Right atrium auricular region (tissue), 2 donors: ENCODE measurements around the gene RFX8. TPM values are rescaled to one million over a fixed set of nuclear protein-coding genes. Genes with fewer than 3 reads are reported as not detected.

ENCODE experiments used
- DNase-seq: peaks from one replicate; pipeline ENCODE4 v3.0.0-alpha.2; 2019; ENCODE audit warnings: low spot score
- H3K27ac ChIP-seq, 2 donors: fragments of 200-600 bp; sonication (generic); 1 replicate in 1 of 2; 2 replicates in 1 of 2; pipeline ENCODE4 v1.5.1; 2016 to 2019
- H3K27me3 ChIP-seq, 2 donors: fragments of 200-600 bp; sonication (generic); one replicate each; pipeline versions ENCODE4 v1.5.1 to v1.6.0; 2017 to 2019
- H3K36me3 ChIP-seq: fragments of 200-600 bp; sonication (generic); one replicate; pipeline ENCODE4 v1.5.1; 2016
- H3K4me1 ChIP-seq, 2 donors: fragments of 200-600 bp; sonication (generic); one replicate each; pipeline versions ENCODE4 v1.5.1 to v1.6.0; 2017 to 2019
- H3K4me3 ChIP-seq, 2 donors: fragments of 200-600 bp; sonication (generic); 1 replicate in 1 of 2; 2 replicates in 1 of 2; pipeline ENCODE4 v1.5.1; 2017 to 2019; ENCODE audit warnings: mild to moderate bottlenecking in 1 of 2, moderate library complexity in 1 of 2
- H3K9me3 ChIP-seq, 2 donors: fragments of 200-600 bp; sonication (generic); one replicate each; pipeline ENCODE4 v1.5.1; 2019
- total RNA-seq, 2 donors: library from RNA; depleted of rRNA; stranded (reverse); fragments of >200 nt; gene quantifications; one replicate each; pipeline ENCODE4 v1.1.0, GENCODE V29; 2016
- TF ChIP-seq, protein P1 (sequence below), 2 donors: fragments of 200-600 bp; sonication (generic); IDR thresholded peaks; one replicate each; pipeline ENCODE4 v1.5.1; 2019; ENCODE audit warnings: antibody characterized with exemption in 2 of 2

Gene RFX8
- total RNA-seq, 2 donors from 2014 or later: 0.35 TPM; not detected in 1

DNA sequence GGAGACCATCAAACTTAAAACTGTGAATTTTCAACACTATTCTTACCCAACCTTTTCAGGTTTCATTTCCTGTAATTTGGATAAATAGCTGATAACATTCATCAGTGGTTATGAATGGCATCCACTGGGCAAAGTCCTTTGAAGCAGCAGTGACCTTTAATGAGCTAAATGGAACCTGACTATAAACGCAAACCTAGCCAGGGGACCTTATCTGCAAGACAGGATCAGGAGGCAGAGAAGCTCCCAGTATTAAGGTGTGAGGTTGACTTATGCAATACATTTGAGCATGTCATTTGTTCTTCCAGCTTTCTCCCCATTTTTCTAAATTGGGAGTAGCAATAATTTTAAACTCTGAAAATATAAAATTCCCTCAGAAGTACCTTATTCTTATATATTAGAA lies 126.0 kb downstream of the RFX8 start:
- DNase-seq: no peak
- H3K36me3 ChIP-seq: no peaks in the 10 kb centered on the region
- H3K9me3 ChIP-seq: no peaks in the 10 kb centered on the region
- H3K4me3 ChIP-seq: no peak overlapping the region
- H3K4me1 ChIP-seq: no peaks in the 10 kb centered on the region
- no peaks in the 10 kb centered on the region for H3K27me3 ChIP-seq
- H3K27ac ChIP-seq: no peak overlapping the region
- TF ChIP-seq, protein P1, sequence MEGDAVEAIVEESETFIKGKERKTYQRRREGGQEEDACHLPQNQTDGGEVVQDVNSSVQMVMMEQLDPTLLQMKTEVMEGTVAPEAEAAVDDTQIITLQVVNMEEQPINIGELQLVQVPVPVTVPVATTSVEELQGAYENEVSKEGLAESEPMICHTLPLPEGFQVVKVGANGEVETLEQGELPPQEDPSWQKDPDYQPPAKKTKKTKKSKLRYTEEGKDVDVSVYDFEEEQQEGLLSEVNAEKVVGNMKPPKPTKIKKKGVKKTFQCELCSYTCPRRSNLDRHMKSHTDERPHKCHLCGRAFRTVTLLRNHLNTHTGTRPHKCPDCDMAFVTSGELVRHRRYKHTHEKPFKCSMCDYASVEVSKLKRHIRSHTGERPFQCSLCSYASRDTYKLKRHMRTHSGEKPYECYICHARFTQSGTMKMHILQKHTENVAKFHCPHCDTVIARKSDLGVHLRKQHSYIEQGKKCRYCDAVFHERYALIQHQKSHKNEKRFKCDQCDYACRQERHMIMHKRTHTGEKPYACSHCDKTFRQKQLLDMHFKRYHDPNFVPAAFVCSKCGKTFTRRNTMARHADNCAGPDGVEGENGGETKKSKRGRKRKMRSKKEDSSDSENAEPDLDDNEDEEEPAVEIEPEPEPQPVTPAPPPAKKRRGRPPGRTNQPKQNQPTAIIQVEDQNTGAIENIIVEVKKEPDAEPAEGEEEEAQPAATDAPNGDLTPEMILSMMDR (IDR thresholded peaks at IDR 0.05): no peak

Other genes starting within 250 kb of the RFX8 start
- gene CNOT11, start 222.2 kb downstream of the RFX8 start, total RNA-seq: 10 to 100 TPM; 37.0 to 40.4 TPM
- gene RNF149, start 166.4 kb downstream of the RFX8 start, total RNA-seq: 10 to 100 TPM; 21.0 to 30.8 TPM
- under 1 TPM in 1 of 2 donors, not detected in 1; 0.59 TPM for gene CREG2, start 87.6 kb downstream of the RFX8 start, total RNA-seq
- gene MAP4K4, start 222.6 kb upstream of the RFX8 start, total RNA-seq: 10 to 100 TPM; 47.5 to 50.4 TPM